Neural progenitor cell (in vitro differentiated cells): Measurements from ENCODE around the gene DLG2.

Experiments used
- EZH2 ChIP-seq: fragments of 200-600 bp; sonication (generic); IDR thresholded peaks from 2 replicates; pipeline ENCODE4 v1.6.1; 2017; ENCODE audit warnings: antibody characterized with exemption, mild to moderate bottlenecking, moderate library complexity
- TF ChIP-seq, protein P1 (sequence below): fragments of 200-600 bp; sonication (generic); IDR thresholded peaks from 2 replicates; pipeline ENCODE4 v1.5.1; 2017; ENCODE audit warnings: antibody characterized with exemption, mild to moderate bottlenecking

DNA sequence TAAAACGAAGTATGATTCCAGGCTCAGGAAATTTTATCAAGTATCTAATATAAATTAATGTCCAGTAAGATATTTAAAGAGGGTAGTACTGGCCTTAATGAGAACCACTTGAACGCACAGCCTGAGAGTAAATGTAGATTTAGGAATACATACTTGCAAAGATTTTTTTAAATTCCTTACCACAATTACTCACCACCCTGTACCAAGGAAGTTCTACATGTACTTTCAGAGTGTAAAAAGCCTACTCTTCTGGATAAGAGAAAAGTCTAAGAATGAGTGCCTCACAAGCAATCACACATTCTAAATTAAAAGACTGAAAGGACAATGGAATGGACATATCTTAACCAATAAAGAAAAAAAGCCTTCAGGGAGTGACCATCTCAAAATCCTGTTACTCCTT lies 697.4 kb downstream of the DLG2 start:
- TF ChIP-seq, protein P1, sequence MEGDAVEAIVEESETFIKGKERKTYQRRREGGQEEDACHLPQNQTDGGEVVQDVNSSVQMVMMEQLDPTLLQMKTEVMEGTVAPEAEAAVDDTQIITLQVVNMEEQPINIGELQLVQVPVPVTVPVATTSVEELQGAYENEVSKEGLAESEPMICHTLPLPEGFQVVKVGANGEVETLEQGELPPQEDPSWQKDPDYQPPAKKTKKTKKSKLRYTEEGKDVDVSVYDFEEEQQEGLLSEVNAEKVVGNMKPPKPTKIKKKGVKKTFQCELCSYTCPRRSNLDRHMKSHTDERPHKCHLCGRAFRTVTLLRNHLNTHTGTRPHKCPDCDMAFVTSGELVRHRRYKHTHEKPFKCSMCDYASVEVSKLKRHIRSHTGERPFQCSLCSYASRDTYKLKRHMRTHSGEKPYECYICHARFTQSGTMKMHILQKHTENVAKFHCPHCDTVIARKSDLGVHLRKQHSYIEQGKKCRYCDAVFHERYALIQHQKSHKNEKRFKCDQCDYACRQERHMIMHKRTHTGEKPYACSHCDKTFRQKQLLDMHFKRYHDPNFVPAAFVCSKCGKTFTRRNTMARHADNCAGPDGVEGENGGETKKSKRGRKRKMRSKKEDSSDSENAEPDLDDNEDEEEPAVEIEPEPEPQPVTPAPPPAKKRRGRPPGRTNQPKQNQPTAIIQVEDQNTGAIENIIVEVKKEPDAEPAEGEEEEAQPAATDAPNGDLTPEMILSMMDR: no peak
- no peak for TF ChIP-seq EZH2
